Measurements from ENCODE around the gene ST6GALNAC2. TPM values are rescaled to one million over a fixed set of nuclear protein-coding genes. Genes with fewer than 3 reads are reported as not detected.
"Not testable (repeated sequence)": the region's sequence is repeated elsewhere in the genome, so short reads cannot be mapped to it uniquely, and the experiment has no call there.

Gene ST6GALNAC2
- total RNA-seq, 4 donors from 2014 or later: 0.94 to 2.5 TPM; not detected in 2

DNA sequence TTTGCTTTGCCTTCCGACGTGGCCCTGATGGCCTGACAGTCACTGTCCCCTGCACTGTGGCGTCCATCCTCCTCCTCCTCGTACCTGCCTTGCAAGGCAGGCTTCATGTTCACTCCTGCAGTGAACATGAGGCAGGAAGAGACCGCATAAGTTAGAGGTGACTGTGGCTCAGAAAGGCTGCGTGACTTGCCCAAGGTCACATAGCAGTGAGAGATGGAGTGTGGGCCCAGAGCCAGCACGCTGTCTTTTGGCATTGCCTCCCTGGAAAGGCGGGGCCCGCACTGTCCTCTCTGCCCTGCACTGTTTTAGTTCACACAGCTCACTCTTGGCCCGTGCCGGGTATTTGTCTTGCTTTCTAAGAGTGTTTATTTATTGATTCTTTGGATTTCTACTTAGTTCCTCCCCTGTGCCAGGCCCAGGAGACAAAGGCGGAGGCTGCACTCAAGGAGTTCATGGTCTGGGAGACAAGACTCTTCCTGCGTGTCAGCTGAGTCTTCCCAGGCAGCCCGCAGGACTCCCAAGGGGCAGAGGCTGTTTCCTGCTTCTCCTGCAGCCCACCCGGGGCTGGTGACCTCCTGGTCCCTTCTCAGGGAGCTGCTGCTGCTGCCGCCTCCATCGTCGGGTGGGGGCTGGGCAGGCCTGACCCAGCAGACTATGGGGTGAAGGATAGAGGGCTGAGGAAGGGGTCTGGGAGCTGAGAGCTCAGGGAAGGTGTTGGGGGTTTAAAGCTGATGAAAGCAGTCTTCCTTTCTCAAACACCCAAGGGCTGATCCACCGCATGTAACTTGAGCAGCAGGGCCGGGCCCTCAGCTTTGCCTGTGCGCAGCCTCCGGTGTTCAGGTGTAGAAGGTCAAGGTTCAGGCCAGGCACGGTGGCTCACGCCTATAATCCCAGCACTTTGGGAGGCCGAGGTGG is 60.8 kb downstream of the ST6GALNAC2 start:
- peak overlapping the region in 3 of 4 donors; percentile 24 to 62 (median 57) for H3K27ac ChIP-seq

DNA sequence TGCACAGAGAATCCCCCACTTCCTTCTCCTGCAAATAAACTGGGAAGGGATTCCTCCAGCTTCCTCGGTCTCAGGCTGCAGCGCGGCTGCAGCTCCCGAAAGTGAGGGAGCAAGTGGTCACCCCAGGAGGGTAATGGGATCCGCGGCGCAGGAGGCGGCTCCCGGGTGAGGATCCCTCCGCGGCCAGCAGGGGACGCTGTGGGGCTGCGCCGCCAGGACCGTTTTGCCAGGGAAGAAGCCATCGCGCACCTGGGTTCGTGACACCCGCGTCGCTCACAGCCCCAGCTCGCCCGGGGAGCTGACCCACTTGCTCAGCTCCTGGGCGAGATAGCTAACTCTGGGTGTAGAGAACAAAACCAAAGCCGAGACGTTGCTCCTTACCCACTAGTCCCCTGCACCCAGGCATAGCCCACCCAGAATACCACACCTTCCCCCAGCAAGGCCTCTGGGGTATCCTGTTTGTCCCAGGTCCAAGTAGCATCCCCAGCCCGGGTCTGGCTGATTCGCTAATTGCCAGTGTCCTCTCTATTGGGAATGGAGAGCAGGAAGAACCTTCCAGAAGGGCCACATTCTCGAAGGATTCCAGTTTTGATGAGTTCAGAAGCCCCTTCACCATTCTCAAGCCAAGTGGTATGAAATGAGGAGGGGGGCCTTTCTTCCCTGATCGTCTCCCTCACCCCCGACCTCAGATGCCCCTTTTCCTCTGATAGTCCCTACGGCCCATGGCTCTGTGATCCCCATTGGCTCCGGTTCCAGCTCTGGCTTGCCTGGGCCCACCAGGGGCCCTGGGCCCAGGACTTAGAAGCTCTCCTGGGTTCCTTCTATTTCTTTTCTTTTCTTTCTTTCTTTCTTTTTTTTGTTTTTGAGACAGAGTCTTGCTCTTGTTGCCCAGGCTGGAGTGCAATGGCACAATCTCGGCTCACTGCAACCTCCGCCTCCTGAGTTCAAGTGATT is 62.3 kb downstream of the ST6GALNAC2 start:
- Histone ChIP-seq H3K9me3 (no peaks in the 10 kb centered on the region), H3K36me3 (no peaks in the 10 kb centered on the region), H3K4me3 (no peak overlapping the region), H3K27me3 (no peaks in the 10 kb centered on the region), H3K27ac (peak overlapping the region in 1 of 4 donors; percentile 38), H3K4me1 (peaks cover 4 to 26% (median 7%) of the 10 kb centered on the region in 4 donors)
- TF ChIP-seq, protein P1, sequence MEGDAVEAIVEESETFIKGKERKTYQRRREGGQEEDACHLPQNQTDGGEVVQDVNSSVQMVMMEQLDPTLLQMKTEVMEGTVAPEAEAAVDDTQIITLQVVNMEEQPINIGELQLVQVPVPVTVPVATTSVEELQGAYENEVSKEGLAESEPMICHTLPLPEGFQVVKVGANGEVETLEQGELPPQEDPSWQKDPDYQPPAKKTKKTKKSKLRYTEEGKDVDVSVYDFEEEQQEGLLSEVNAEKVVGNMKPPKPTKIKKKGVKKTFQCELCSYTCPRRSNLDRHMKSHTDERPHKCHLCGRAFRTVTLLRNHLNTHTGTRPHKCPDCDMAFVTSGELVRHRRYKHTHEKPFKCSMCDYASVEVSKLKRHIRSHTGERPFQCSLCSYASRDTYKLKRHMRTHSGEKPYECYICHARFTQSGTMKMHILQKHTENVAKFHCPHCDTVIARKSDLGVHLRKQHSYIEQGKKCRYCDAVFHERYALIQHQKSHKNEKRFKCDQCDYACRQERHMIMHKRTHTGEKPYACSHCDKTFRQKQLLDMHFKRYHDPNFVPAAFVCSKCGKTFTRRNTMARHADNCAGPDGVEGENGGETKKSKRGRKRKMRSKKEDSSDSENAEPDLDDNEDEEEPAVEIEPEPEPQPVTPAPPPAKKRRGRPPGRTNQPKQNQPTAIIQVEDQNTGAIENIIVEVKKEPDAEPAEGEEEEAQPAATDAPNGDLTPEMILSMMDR (IDR thresholded peaks at IDR 0.05): peak; percentile 98 to 100 (median 99)
- peak in 1 of 2 donors; percentile 12 for TF ChIP-seq POLR2A (IDR thresholded peaks at IDR 0.05)
- peak; percentile 77 to 90 (median 87) for DNase-seq

More for the DNA sequence above, 60.8 kb downstream of the ST6GALNAC2 start:
- no peak for DNase-seq
- Histone ChIP-seq H3K9me3 (no peaks in the 10 kb centered on the region), H3K27me3 (no peaks in the 10 kb centered on the region), H3K36me3 (no peaks in the 10 kb centered on the region), H3K4me3 (no peak overlapping the region), H3K4me1 (peaks cover 4 to 40% (median 17%) of the 10 kb centered on the region in 4 donors)
- TF ChIP-seq, protein P1 (IDR thresholded peaks at IDR 0.05): no peak
- no peak for TF ChIP-seq POLR2A (IDR thresholded peaks at IDR 0.05)

DNA sequence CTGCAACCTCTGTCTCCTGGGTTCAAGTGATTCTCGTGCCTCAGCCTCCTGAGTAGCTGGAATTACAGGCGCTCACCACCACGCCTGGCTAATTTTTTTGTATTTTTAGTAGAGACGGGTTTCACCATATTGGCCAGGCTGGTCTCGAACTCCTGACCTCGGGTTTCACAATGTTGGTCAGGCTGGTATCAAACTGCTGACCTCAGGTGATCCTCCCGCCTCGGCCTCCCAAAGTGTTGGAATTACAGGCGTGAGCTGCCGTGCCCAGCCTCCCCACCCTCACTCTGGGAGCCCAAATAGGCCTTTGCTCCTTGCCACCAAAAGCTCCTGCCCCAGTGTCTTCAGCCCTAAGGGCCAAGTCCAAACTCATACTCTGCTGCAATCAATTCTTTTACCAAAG is 64.0 kb downstream of the ST6GALNAC2 start:
- H3K36me3 ChIP-seq, H3K9me3 ChIP-seq, H3K27ac ChIP-seq, DNase-seq, H3K27me3 ChIP-seq, H3K4me3 ChIP-seq: not testable (repeated sequence)
- H3K4me1 ChIP-seq: peaks cover 0 to 16% (median 6%) of the 10 kb centered on the region in 4 donors

DNA sequence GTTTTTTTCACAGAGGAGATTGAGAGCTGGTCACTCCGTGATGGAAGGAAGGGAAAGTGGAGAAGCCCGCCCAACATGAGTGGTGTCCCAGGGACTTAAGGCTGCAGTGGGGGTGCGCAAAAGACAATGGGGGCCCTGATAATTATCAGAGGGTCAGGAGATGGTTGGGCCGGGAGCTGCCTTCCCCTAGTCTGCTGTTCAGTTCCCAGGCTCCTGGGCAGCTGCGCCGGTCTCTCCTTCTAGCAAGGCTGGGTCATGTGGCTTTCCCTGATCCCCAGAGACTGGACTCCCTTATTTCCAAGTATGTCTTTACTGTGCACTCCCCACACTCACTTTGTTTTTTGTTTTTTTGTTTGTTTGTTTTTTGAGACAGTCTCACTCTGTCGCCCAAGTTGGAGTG is 64.4 kb downstream of the ST6GALNAC2 start:
- Histone ChIP-seq H3K27me3 (no peaks in the 10 kb centered on the region), H3K4me1 (peaks cover 2 to 16% (median 7%) of the 10 kb centered on the region in 4 donors), H3K27ac (no peak overlapping the region), H3K9me3 (no peaks in the 10 kb centered on the region), H3K4me3 (no peak overlapping the region), H3K36me3 (no peaks in the 10 kb centered on the region)
- no peak for DNase-seq
- no peak for TF ChIP-seq POLR2A (IDR thresholded peaks at IDR 0.05)
- TF ChIP-seq, protein P1 (IDR thresholded peaks at IDR 0.05): no peak

DNA sequence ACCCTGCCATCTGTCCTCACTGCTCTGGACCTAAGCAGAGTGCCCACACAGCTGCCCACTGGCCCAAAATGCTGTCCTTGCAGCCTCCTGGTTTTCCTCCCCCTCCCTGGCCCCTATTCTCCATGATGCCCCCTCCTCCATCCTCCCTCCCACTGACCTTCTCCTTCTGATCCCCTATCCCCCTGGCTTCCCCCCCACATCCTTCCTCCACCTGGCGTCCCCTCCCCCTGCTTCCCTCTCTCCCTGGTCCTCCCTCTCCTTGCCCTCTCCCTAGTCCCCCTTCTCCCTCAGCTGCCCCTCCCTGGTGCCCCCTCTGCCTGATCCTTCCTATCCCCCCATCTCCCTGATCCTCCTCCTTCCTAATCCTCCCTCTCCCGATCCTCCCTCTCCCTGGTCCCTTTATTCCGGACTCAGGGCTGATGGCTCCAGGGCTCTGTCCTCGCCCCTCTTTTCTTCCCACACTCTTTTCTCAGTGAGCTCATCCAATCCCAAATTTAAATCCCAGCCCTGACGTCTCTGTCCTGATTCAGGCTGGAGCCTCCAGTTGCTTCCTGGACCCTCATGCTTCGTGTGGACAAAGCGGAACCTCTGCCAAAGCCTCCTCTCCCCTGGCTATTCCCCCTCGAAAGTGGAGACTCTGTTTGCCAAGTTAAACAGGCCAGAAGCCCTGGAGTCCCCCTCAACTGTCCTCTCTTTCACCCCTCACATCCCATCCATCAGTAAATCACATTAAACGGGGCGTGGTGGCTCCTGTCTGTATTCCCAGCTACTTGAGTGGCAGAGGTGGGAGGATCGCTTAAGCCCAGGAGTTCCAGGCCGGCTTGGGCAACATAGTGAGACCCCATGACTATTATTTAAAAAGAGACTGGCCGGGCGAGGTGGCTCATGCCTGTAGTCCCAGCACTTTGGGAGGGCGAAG is 66.4 kb downstream of the ST6GALNAC2 start:
- peaks cover 0 to 14% (median 6%) of the 10 kb centered on the region in 4 donors for H3K4me1 ChIP-seq
- no peak for DNase-seq
- H3K27me3 ChIP-seq: no peaks in the 10 kb centered on the region
- no peak overlapping the region for H3K4me3 ChIP-seq
- TF ChIP-seq, protein P1 (IDR thresholded peaks at IDR 0.05): no peak
- no peak for TF ChIP-seq POLR2A (IDR thresholded peaks at IDR 0.05)
- H3K36me3 ChIP-seq: no peaks in the 10 kb centered on the region
- H3K27ac ChIP-seq: no peak overlapping the region
- no peaks in the 10 kb centered on the region for H3K9me3 ChIP-seq
